Measurements from ENCODE around the gene CDK19.
"Not testable (repeated sequence)": the region's sequence is repeated elsewhere in the genome, so short reads cannot be mapped to it uniquely, and the experiment has no call there.

CDK19 gene

GRCh38 chr6:110613356-110613755 is 201.9 kb downstream of the CDK19 start:
- no peaks in the 10 kb centered on the region for H3K79me2 ChIP-seq (ENCODE audit: control insufficient read depth, insufficient read depth, low read length, unreplicated experiment)
- no peak overlapping the region for H2AFZ ChIP-seq (ENCODE audit: low read length, unreplicated experiment)
- H3K4me3 ChIP-seq (ENCODE audit: low read depth, low read length), result no peak overlapping the region
- no peak overlapping the region for H3K27ac ChIP-seq (ENCODE audit: low read depth, low read length)
- no peaks in the 10 kb centered on the region for H3K27me3 ChIP-seq (ENCODE audit: insufficient read depth, low read length)
- no peaks in the 10 kb centered on the region for H3K4me1 ChIP-seq (ENCODE audit: control insufficient read depth, insufficient read depth, low read length, unreplicated experiment)
- no peaks in the 10 kb centered on the region for H3K36me3 ChIP-seq (ENCODE audit: insufficient read depth, low read length)

GRCh38 chr6:110612298-110612697 is 203.0 kb downstream of the CDK19 start:
- Histone ChIP-seq H3K27ac (ENCODE audit: low read depth, low read length) (no peak overlapping the region), H3K4me3 (ENCODE audit: low read depth, low read length) (no peak overlapping the region), H3K79me2 (ENCODE audit: control insufficient read depth, insufficient read depth, low read length, unreplicated experiment) (no peaks in the 10 kb centered on the region), H3K27me3 (ENCODE audit: insufficient read depth, low read length) (no peaks in the 10 kb centered on the region), H2AFZ (ENCODE audit: low read length, unreplicated experiment) (no peak overlapping the region), H3K36me3 (ENCODE audit: insufficient read depth, low read length) (no peaks in the 10 kb centered on the region), H3K4me1 (ENCODE audit: control insufficient read depth, insufficient read depth, low read length, unreplicated experiment) (no peaks in the 10 kb centered on the region)

- Histone ChIP-seq H3K79me2 (ENCODE audit: control insufficient read depth, insufficient read depth, low read length, unreplicated experiment) (no peaks in the 10 kb centered on the region), H3K36me3 (ENCODE audit: insufficient read depth, low read length) (no peaks in the 10 kb centered on the region), H3K27me3 (ENCODE audit: insufficient read depth, low read length) (no peaks in the 10 kb centered on the region), H3K4me3 (ENCODE audit: low read depth, low read length) (no peak overlapping the region), H3K27ac (ENCODE audit: low read depth, low read length) (no peak overlapping the region), H2AFZ (ENCODE audit: low read length, unreplicated experiment) (no peak overlapping the region), H3K4me1 (ENCODE audit: control insufficient read depth, insufficient read depth, low read length, unreplicated experiment) (no peaks in the 10 kb centered on the region)
These were observed 206.2 kb downstream of the CDK19 start for GRCh38 chr6:110609101-110609500.

- Histone ChIP-seq H2AFZ (ENCODE audit: low read length, unreplicated experiment) (no peak overlapping the region), H3K27me3 (ENCODE audit: insufficient read depth, low read length) (no peaks in the 10 kb centered on the region), H3K79me2 (ENCODE audit: control insufficient read depth, insufficient read depth, low read length, unreplicated experiment) (no peaks in the 10 kb centered on the region), H3K4me3 (ENCODE audit: low read depth, low read length) (no peak overlapping the region), H3K36me3 (ENCODE audit: insufficient read depth, low read length) (no peaks in the 10 kb centered on the region), H3K27ac (ENCODE audit: low read depth, low read length) (no peak overlapping the region), H3K4me1 (ENCODE audit: control insufficient read depth, insufficient read depth, low read length, unreplicated experiment) (no peaks in the 10 kb centered on the region)
These were observed 207.1 kb downstream of the CDK19 start for GRCh38 chr6:110608151-110608550.

- Histone ChIP-seq H2AFZ (ENCODE audit: low read length, unreplicated experiment) (no peak overlapping the region), H3K79me2 (ENCODE audit: control insufficient read depth, insufficient read depth, low read length, unreplicated experiment) (no peaks in the 10 kb centered on the region)
These were observed 209.1 kb downstream of the CDK19 start for GRCh38 chr6:110606151-110606550.

GRCh38 chr6:110600640-110601039 is 214.6 kb downstream of the CDK19 start:
- not testable (repeated sequence) for H3K36me3 ChIP-seq (ENCODE audit: insufficient read depth, low read length); H3K79me2 ChIP-seq (ENCODE audit: control insufficient read depth, insufficient read depth, low read length, unreplicated experiment); H3K4me3 ChIP-seq (ENCODE audit: low read depth, low read length); H3K27ac ChIP-seq (ENCODE audit: low read depth, low read length); H3K4me1 ChIP-seq (ENCODE audit: control insufficient read depth, insufficient read depth, low read length, unreplicated experiment); H3K27me3 ChIP-seq (ENCODE audit: insufficient read depth, low read length); H2AFZ ChIP-seq (ENCODE audit: low read length, unreplicated experiment)

More at GRCh38 chr6:110606151-110606550, 209.1 kb downstream of the CDK19 start:
- no peak overlapping the region for H3K4me3 ChIP-seq (ENCODE audit: low read depth, low read length)
- no peaks in the 10 kb centered on the region for H3K36me3 ChIP-seq (ENCODE audit: insufficient read depth, low read length)
- no peaks in the 10 kb centered on the region for H3K27me3 ChIP-seq (ENCODE audit: insufficient read depth, low read length)
- H3K4me1 ChIP-seq (ENCODE audit: control insufficient read depth, insufficient read depth, low read length, unreplicated experiment), result no peaks in the 10 kb centered on the region
- H3K27ac ChIP-seq (ENCODE audit: low read depth, low read length), result no peak overlapping the region

- Histone ChIP-seq H3K79me2 (ENCODE audit: control insufficient read depth, insufficient read depth, low read length, unreplicated experiment) (no peaks in the 10 kb centered on the region), H3K4me3 (ENCODE audit: low read depth, low read length) (no peak overlapping the region), H3K27me3 (ENCODE audit: insufficient read depth, low read length) (no peaks in the 10 kb centered on the region), H3K27ac (ENCODE audit: low read depth, low read length) (no peak overlapping the region), H3K4me1 (ENCODE audit: control insufficient read depth, insufficient read depth, low read length, unreplicated experiment) (no peaks in the 10 kb centered on the region), H3K36me3 (ENCODE audit: insufficient read depth, low read length) (no peaks in the 10 kb centered on the region), H2AFZ (ENCODE audit: low read length, unreplicated experiment) (no peak overlapping the region)
These were observed 217.5 kb downstream of the CDK19 start for GRCh38 chr6:110597761-110598160.

- Histone ChIP-seq H3K79me2 (ENCODE audit: control insufficient read depth, insufficient read depth, low read length, unreplicated experiment) (no peaks in the 10 kb centered on the region), H3K4me3 (ENCODE audit: low read depth, low read length) (no peak overlapping the region), H3K4me1 (ENCODE audit: control insufficient read depth, insufficient read depth, low read length, unreplicated experiment) (no peaks in the 10 kb centered on the region), H3K36me3 (ENCODE audit: insufficient read depth, low read length) (no peaks in the 10 kb centered on the region), H3K27me3 (ENCODE audit: insufficient read depth, low read length) (no peaks in the 10 kb centered on the region), H2AFZ (ENCODE audit: low read length, unreplicated experiment) (no peak overlapping the region), H3K27ac (ENCODE audit: low read depth, low read length) (no peak overlapping the region)
These were observed 218.9 kb downstream of the CDK19 start for GRCh38 chr6:110596354-110596753.

- Histone ChIP-seq H3K4me1 (ENCODE audit: control insufficient read depth, insufficient read depth, low read length, unreplicated experiment) (no peaks in the 10 kb centered on the region), H3K4me3 (ENCODE audit: low read depth, low read length) (no peak overlapping the region), H3K27me3 (ENCODE audit: insufficient read depth, low read length) (no peaks in the 10 kb centered on the region), H3K27ac (ENCODE audit: low read depth, low read length) (no peak overlapping the region), H3K36me3 (ENCODE audit: insufficient read depth, low read length) (no peaks in the 10 kb centered on the region), H3K79me2 (ENCODE audit: control insufficient read depth, insufficient read depth, low read length, unreplicated experiment) (no peaks in the 10 kb centered on the region), H2AFZ (ENCODE audit: low read length, unreplicated experiment) (no peak overlapping the region)
These were observed 220.2 kb downstream of the CDK19 start for GRCh38 chr6:110595112-110595511.

- no peak overlapping the region for H3K27ac ChIP-seq (ENCODE audit: low read depth, low read length)
- no peaks in the 10 kb centered on the region for H3K79me2 ChIP-seq (ENCODE audit: control insufficient read depth, insufficient read depth, low read length, unreplicated experiment)
- H3K4me1 ChIP-seq (ENCODE audit: control insufficient read depth, insufficient read depth, low read length, unreplicated experiment), result no peaks in the 10 kb centered on the region
- no peak overlapping the region for H2AFZ ChIP-seq (ENCODE audit: low read length, unreplicated experiment)
- no peak overlapping the region for H3K4me3 ChIP-seq (ENCODE audit: low read depth, low read length)
- no peaks in the 10 kb centered on the region for H3K36me3 ChIP-seq (ENCODE audit: insufficient read depth, low read length)
- no peaks in the 10 kb centered on the region for H3K27me3 ChIP-seq (ENCODE audit: insufficient read depth, low read length)
These were observed 221.6 kb downstream of the CDK19 start for GRCh38 chr6:110593637-110594036.

- Histone ChIP-seq H3K27me3 (ENCODE audit: insufficient read depth, low read length) (no peaks in the 10 kb centered on the region), H3K4me3 (ENCODE audit: low read depth, low read length) (no peak overlapping the region), H3K36me3 (ENCODE audit: insufficient read depth, low read length) (no peaks in the 10 kb centered on the region), H3K27ac (ENCODE audit: low read depth, low read length) (no peak overlapping the region), H2AFZ (ENCODE audit: low read length, unreplicated experiment) (no peak overlapping the region), H3K79me2 (ENCODE audit: control insufficient read depth, insufficient read depth, low read length, unreplicated experiment) (no peaks in the 10 kb centered on the region), H3K4me1 (ENCODE audit: control insufficient read depth, insufficient read depth, low read length, unreplicated experiment) (no peaks in the 10 kb centered on the region)
These were observed 222.5 kb downstream of the CDK19 start for GRCh38 chr6:110592765-110593164.
